ENCODE data around the gene GPR39. TPM values are rescaled to one million over a fixed set of nuclear protein-coding genes. Genes with fewer than 3 reads are reported as not detected.

Gene GPR39
- total and polyA plus RNA-seq, 5 experiments from 2014 or later = not detected

- POLR2A ChIA-PET = no interaction called here
- Mint-ChIP-seq H3K4me3 (no peak overlapping the region), H3K27me3 (peaks cover 0 to 3% (median 1%) of the 10 kb centered on the region in 5 donors), H3K36me3 (peaks cover 0 to 3% (median 0%) of the 10 kb centered on the region in 3 donors), H3K4me1 (no peaks in the 10 kb centered on the region), H3K9me3 (peaks cover 0 to 9% (median 0%) of the 10 kb centered on the region in 9 donors), H3K27ac (no peak overlapping the region)
- DNase-seq (no peak), ATAC-seq (no peak)
These were observed 237.7 kb downstream of the GPR39 start for GRCh38 chr2:132654335-132654734.

- Mint-ChIP-seq H3K27ac (no peak overlapping the region), H3K36me3 (peaks cover 0 to 3% (median 0%) of the 10 kb centered on the region in 3 donors), H3K4me3 (no peak overlapping the region), H3K4me1 (no peaks in the 10 kb centered on the region), H3K9me3 (peaks cover 0 to 9% (median 0%) of the 10 kb centered on the region in 9 donors), H3K27me3 (peaks cover 0 to 3% (median 0%) of the 10 kb centered on the region in 5 donors)
- no peak for DNase-seq
- ATAC-seq = no peak
- POLR2A ChIA-PET = no interaction called here
These were observed 238.4 kb downstream of the GPR39 start for GRCh38 chr2:132654968-132655367.

GRCh38 chr2:132656266-132656975 is 239.8 kb downstream of the GPR39 start:
- no peak overlapping the region for H3K4me3 Mint-ChIP-seq
- no peak overlapping the region for H3K27ac Mint-ChIP-seq
- H3K4me1 Mint-ChIP-seq = no peaks in the 10 kb centered on the region
- POLR2A ChIA-PET = no interaction called here
- DNase-seq (no peak), ATAC-seq (no peak)
- peaks cover 0 to 9% (median 2%) of the 10 kb centered on the region in 9 donors for H3K9me3 Mint-ChIP-seq
- H3K27me3 Mint-ChIP-seq = peaks cover 0 to 9% (median 3%) of the 10 kb centered on the region in 5 donors
- peaks cover 0 to 3% (median 0%) of the 10 kb centered on the region in 3 donors for H3K36me3 Mint-ChIP-seq

GRCh38 chr2:132659331-132659730 is 242.7 kb downstream of the GPR39 start:
- peaks cover 0 to 9% (median 0%) of the 10 kb centered on the region in 9 donors for H3K9me3 Mint-ChIP-seq
- POLR2A ChIA-PET = no interaction called here
- no peak overlapping the region for H3K27ac Mint-ChIP-seq
- H3K4me3 Mint-ChIP-seq = no peak overlapping the region
- no peaks in the 10 kb centered on the region for H3K4me1 Mint-ChIP-seq
- peaks cover 0 to 3% (median 0%) of the 10 kb centered on the region in 3 donors for H3K36me3 Mint-ChIP-seq
- DNase-seq (no peak), ATAC-seq (no peak)
- H3K27me3 Mint-ChIP-seq = peaks cover 0 to 11% (median 6%) of the 10 kb centered on the region in 5 donors

GRCh38 chr2:132662732-132663131 is 246.1 kb downstream of the GPR39 start:
- peaks cover 4 to 36% (median 19%) of the 10 kb centered on the region in 5 donors for H3K27me3 Mint-ChIP-seq
- H3K27ac Mint-ChIP-seq = no peak overlapping the region
- POLR2A ChIA-PET = no interaction called here
- no peak overlapping the region for H3K4me3 Mint-ChIP-seq
- DNase-seq (no peak), ATAC-seq (no peak)
- peaks cover 0 to 3% (median 0%) of the 10 kb centered on the region in 9 donors for H3K9me3 Mint-ChIP-seq
- no peaks in the 10 kb centered on the region for H3K36me3 Mint-ChIP-seq
- H3K4me1 Mint-ChIP-seq = no peaks in the 10 kb centered on the region

GRCh38 chr2:132664096-132664495 is 247.5 kb downstream of the GPR39 start:
- peaks cover 0 to 3% (median 0%) of the 10 kb centered on the region in 9 donors for H3K9me3 Mint-ChIP-seq
- POLR2A ChIA-PET = no interaction called here

GRCh38 chr2:132665401-132666140 is 249.0 kb downstream of the GPR39 start:
- peaks cover 0 to 2% (median 0%) of the 10 kb centered on the region in 3 donors for H3K36me3 Mint-ChIP-seq
- H3K4me1 Mint-ChIP-seq = no peaks in the 10 kb centered on the region
- POLR2A ChIA-PET = no interaction called here
- no peak overlapping the region for H3K4me3 Mint-ChIP-seq
- no peak overlapping the region for H3K27ac Mint-ChIP-seq
- ATAC-seq (no peak), DNase-seq (no peak)
- peaks cover 8 to 49% (median 19%) of the 10 kb centered on the region in 5 donors for H3K27me3 Mint-ChIP-seq
- no peaks in the 10 kb centered on the region for H3K9me3 Mint-ChIP-seq

More at GRCh38 chr2:132664096-132664495, 247.5 kb downstream of the GPR39 start:
- no peaks in the 10 kb centered on the region for H3K4me1 Mint-ChIP-seq
- no peak overlapping the region for H3K4me3 Mint-ChIP-seq
- ATAC-seq (no peak), DNase-seq (no peak)
- H3K27ac Mint-ChIP-seq = no peak overlapping the region
- H3K27me3 Mint-ChIP-seq = peaks cover 10 to 46% (median 26%) of the 10 kb centered on the region in 5 donors
- H3K36me3 Mint-ChIP-seq = peaks cover 0 to 2% (median 0%) of the 10 kb centered on the region in 3 donors

- POLR2A ChIA-PET = no interaction called here
- ATAC-seq (no peak), DNase-seq (no peak)
- Mint-ChIP-seq H3K4me1 (peaks cover 0 to 7% (median 2%) of the 10 kb centered on the region in 4 donors), H3K27ac (no peak overlapping the region), H3K9me3 (peaks cover 0 to 2% (median 0%) of the 10 kb centered on the region in 9 donors), H3K36me3 (peaks cover 0 to 4% (median 0%) of the 10 kb centered on the region in 3 donors), H3K4me3 (no peak overlapping the region), H3K27me3 (peaks cover 14 to 63% (median 30%) of the 10 kb centered on the region in 5 donors)
These were observed 251.1 kb downstream of the GPR39 start for GRCh38 chr2:132667706-132668105.

- no peak overlapping the region for H3K27ac Mint-ChIP-seq
- POLR2A ChIA-PET = no interaction called here
- H3K4me3 Mint-ChIP-seq = no peak overlapping the region
- peaks cover 0 to 7% (median 2%) of the 10 kb centered on the region in 4 donors for H3K4me1 Mint-ChIP-seq
- no peak for ATAC-seq
- H3K27me3 Mint-ChIP-seq = peaks cover 14 to 69% (median 34%) of the 10 kb centered on the region in 5 donors
- no peak for DNase-seq
- peaks cover 0 to 4% (median 0%) of the 10 kb centered on the region in 3 donors for H3K36me3 Mint-ChIP-seq
- peaks cover 0 to 2% (median 0%) of the 10 kb centered on the region in 9 donors for H3K9me3 Mint-ChIP-seq
These were observed 251.7 kb downstream of the GPR39 start for GRCh38 chr2:132668189-132668823.

- Mint-ChIP-seq H3K9me3 (peaks cover 0 to 4% (median 0%) of the 10 kb centered on the region in 9 donors), H3K27me3 (peaks cover 14 to 68% (median 34%) of the 10 kb centered on the region in 5 donors), H3K4me3 (no peak overlapping the region), H3K4me1 (peaks cover 0 to 7% (median 2%) of the 10 kb centered on the region in 4 donors), H3K27ac (no peak overlapping the region), H3K36me3 (peaks cover 0 to 4% (median 0%) of the 10 kb centered on the region in 3 donors)
- no peak for ATAC-seq
- POLR2A ChIA-PET = no interaction called here
- no peak for DNase-seq
These were observed 252.6 kb downstream of the GPR39 start for GRCh38 chr2:132668987-132669907.

GRCh38 chr2:132669908-132670495 is 253.4 kb downstream of the GPR39 start, which contains the start of gene LYPD1:
TSS of gene LYPD1 (minus strand) at chr2:132670205. CDS start at chr2:132669932, 273 bp downstream.
- DNase-seq (no peak), ATAC-seq (no peak)
- POLR2A ChIA-PET = no interaction called here
- peaks cover 0 to 4% (median 0%) of the 10 kb centered on the region in 3 donors for H3K36me3 Mint-ChIP-seq
- H3K27me3 Mint-ChIP-seq = peaks cover 14 to 71% (median 35%) of the 10 kb centered on the region in 5 donors
- peaks cover 0 to 7% (median 2%) of the 10 kb centered on the region in 4 donors for H3K4me1 Mint-ChIP-seq
- H3K4me3 Mint-ChIP-seq = peak within 1 kb of the TSS in 3 of 10 donors; percentile 21 to 47 (median 43)
- H3K27ac Mint-ChIP-seq = no peak within 1 kb of the TSS
- peaks cover 0 to 6% (median 2%) of the 10 kb centered on the region in 9 donors for H3K9me3 Mint-ChIP-seq
